Psoas muscle (tissue), 8 donors: ENCODE data around the gene SNUPN. TPM values are rescaled to one million over a fixed set of nuclear protein-coding genes. Genes with fewer than 3 reads are reported as not detected.

ENCODE experiments used
- ATAC-seq, 4 donors: fragments of 200-7000 bp; cut with Tn5 transposase; one replicate each; pipeline ENCODE4 v1.9.1; 2020; ENCODE audit warnings: moderate library complexity in 3 of 4, mild to moderate bottlenecking in 2 of 4
- DNase-seq, 2 donors: peaks; one replicate each; pipeline ENCODE4 v3.0.0-alpha.2; 2020
- H3K27ac ChIP-seq: fragments of 200-600 bp; one replicate; pipeline ENCODE4 v1.8.0; 2022
- H3K27me3 ChIP-seq, 3 donors: fragments of 200-600 bp in 1 of 3; one replicate each; pipeline versions ENCODE4 v1.6.1 to v1.8.0; 2013 to 2022; ENCODE audit warnings: low read length in 2 of 3, mild to moderate bottlenecking in 2 of 3, moderate library complexity in 1 of 3; ENCODE audit not compliant: insufficient read depth in 3 of 3
- H3K36me3 ChIP-seq, 2 donors: fragments of 200-600 bp in 1 of 2; one replicate each; pipeline versions ENCODE4 v1.6.1 to v1.8.0; 2013 to 2022; ENCODE audit warnings: low read depth in 1 of 2, mild to moderate bottlenecking in 1 of 2, moderate library complexity in 1 of 2; ENCODE audit not compliant: insufficient read depth in 1 of 2
- H3K4me1 ChIP-seq: fragments of 200-600 bp; one replicate; pipeline ENCODE4 v1.8.0; 2022
- H3K4me3 ChIP-seq: fragments of 200-600 bp; one replicate; pipeline ENCODE4 v1.8.0; 2022; ENCODE audit warnings: mild to moderate bottlenecking
- H3K9me3 ChIP-seq: fragments of 200-600 bp; one replicate; pipeline ENCODE4 v1.8.0; 2022
- CTCF ChIP-seq: fragments of 200-600 bp; IDR thresholded peaks from one replicate; pipeline ENCODE4 v1.8.0; 2022; ENCODE audit warnings: antibody characterized with exemption
- WGBS, 3 donors: extraction: QIAGEN DNeasy Blood & Tissue Kit; methylation state at CpG; one replicate each; pipeline versions ENCODE4 v1.1.6 to v1.1.7; 2013; 5-methylcytosine and 5-hydroxymethylcytosine counted together
- intact Hi-C, 2 donors: fragments of 100-400 bp; cut with DNase I; formaldehyde crosslinking; loops; one replicate each; pipeline versions ENCODE4 v1.11.0 to v1.14.2; 2022
- polyA plus RNA-seq, 3 donors: library from polyadenylated mRNA; stranded (reverse); fragments of 200-250 nt; gene quantifications; one replicate each; pipeline ENCODE4 v1.2.3, GENCODE V29; 2013
- total RNA-seq, 4 donors: library from RNA; stranded (reverse); fragmentation: NEBNext Ultra II Directional in 2 of 4; extraction: Animal tissue kit (Norgen Biotek cat#: 25700) in 2 of 4; gene quantifications; one replicate each; pipeline versions ENCODE4 v1.2.1 to v1.2.4, GENCODE V29; 2021 to 2023
- donor health status: healthy with polysubstance abuse.
- donor health status: DM: no; HTN: no; CAD: no; lungs with moderate emphysema.
- donor health status: Bipolar disorder and iron deficiency.
- donor health status: healthy.
- donor health status: DM: yes; HTN: yes; CAD: no.
- donor health status: DM: no; HTN: no; CAD: no.
- donor health status: DM: no; HTN: no; CAD: no.
- donor health status: DM: yes; HTN: yes; CAD: no.

SNUPN gene
- total and polyA plus RNA-seq, 7 donors = 17.1 to 40.9 (median 21.9) TPM

- H3K36me3 ChIP-seq = no peaks in the 10 kb centered on the region
- intact Hi-C loops = no loop called here
- DNase-seq = no peak
- H3K27me3 ChIP-seq = no peaks in the 10 kb centered on the region
- no peaks in the 10 kb centered on the region for H3K9me3 ChIP-seq
- peaks cover 19% of the 10 kb centered on the region for H3K4me1 ChIP-seq
- no peak overlapping the region for H3K4me3 ChIP-seq
- no peak overlapping the region for H3K27ac ChIP-seq
- no peak for ATAC-seq
- no peak for TF ChIP-seq CTCF
- 86 to 93% (median 91%) methylated on average over 5 of the region's 5 CpGs for WGBS, 3 donors
These were observed 16.1 kb upstream of the SNUPN start for GRCh38 chr15:75641603-75642002.

- Histone ChIP-seq H3K9me3 (no peaks in the 10 kb centered on the region), H3K4me3 (peak overlapping the region; percentile 94), H3K4me1 (peaks cover 19% of the 10 kb centered on the region), H3K27me3 (no peaks in the 10 kb centered on the region), H3K27ac (peak overlapping the region; percentile 96), H3K36me3 (no peaks in the 10 kb centered on the region)
- WGBS, 3 donors = 77 to 94% (median 82%) methylated on average over 4 of the region's 4 CpGs
- DNase-seq (no peak), ATAC-seq (no peak)
- no peak for TF ChIP-seq CTCF
- intact Hi-C loops = no loop called here
These were observed 15.6 kb upstream of the SNUPN start for GRCh38 chr15:75641179-75641503.

GRCh38 chr15:75640483-75641178, 15.1 kb upstream of the SNUPN start:
- intact Hi-C loops = no loop called here
- DNase-seq (no peak), ATAC-seq (peak; percentile 17 to 38 (median 26))
- H3K4me1 ChIP-seq = peaks cover 19% of the 10 kb centered on the region
- TF ChIP-seq CTCF = no peak
- no peaks in the 10 kb centered on the region for H3K9me3 ChIP-seq
- 10 to 12% (median 12%) methylated on average over 17 of the region's 17 CpGs for WGBS, 3 donors
- H3K27ac ChIP-seq = peak overlapping the region; percentile 96
- peak overlapping the region; percentile 94 for H3K4me3 ChIP-seq
- H3K27me3 ChIP-seq = no peaks in the 10 kb centered on the region
- H3K36me3 ChIP-seq = no peaks in the 10 kb centered on the region

GRCh38 chr15:75639709-75640482, 14.4 kb upstream of the SNUPN start, which contains the start of gene IMP3:
Gene IMP3 (minus strand): TSS chr15:75640224. CDS start chr15:75640168, 56 bp downstream.
- Histone ChIP-seq H3K4me1 (peaks cover 23% of the 10 kb centered on the region), H3K4me3 (peak within 1 kb of the TSS; percentile 94), H3K36me3 (no peaks in the 10 kb centered on the region), H3K27ac (peak within 1 kb of the TSS; percentile 96), H3K9me3 (no peaks in the 10 kb centered on the region), H3K27me3 (no peaks in the 10 kb centered on the region)
- DNase-seq (peak; percentile 94 to 97), ATAC-seq (peak; percentile 94 to 98 (median 96))
- intact Hi-C loops = loop anchor here in 1 of 2 donors (2.0 to 5.0 kb wide), 3 partner anchors 45 to 273 kb away; partner anchors contain the start of gene MAN2C1
- 0 to 1% (median 0%) methylated on average over 68 to 83 of the region's 83 CpGs for WGBS, 3 donors
- TF ChIP-seq CTCF = no peak
